DMS79 treated with DMSO at 0.1 percent for 48 hours (cell line): ENCODE data around the gene SLC43A3.
"Not testable (repeated sequence)": the region's sequence is repeated elsewhere in the genome, so short reads cannot be mapped to it uniquely, and the experiment has no call there.

ENCODE experiments used
- DNase-seq: peaks from one replicate; lab custom pipeline; 2025; lab: John Stamatoyannopoulos, UW

SLC43A3 gene

GRCh38 chr11:57405271-57405860 lies 21.6 kb downstream of the SLC43A3 start:
- no peak for DNase-seq

- DNase-seq: no peak
Measured at GRCh38 chr11:57403802-57404147, 23.1 kb downstream of the SLC43A3 start.

GRCh38 chr11:57403003-57403801 lies 23.7 kb downstream of the SLC43A3 start:
- not testable (repeated sequence) for DNase-seq

- DNase-seq: peak; percentile 21
Measured at GRCh38 chr11:57402188-57403002, 24.5 kb downstream of the SLC43A3 start.

- no peak for DNase-seq
Measured at GRCh38 chr11:57399972-57400578, 26.8 kb downstream of the SLC43A3 start.

- no peak for DNase-seq
Measured at GRCh38 chr11:57399221-57399620, 27.7 kb downstream of the SLC43A3 start.

GRCh38 chr11:57397394-57397990 lies 29.4 kb downstream of the SLC43A3 start:
- DNase-seq: no peak

GRCh38 chr11:57396744-57397143 lies 30.2 kb downstream of the SLC43A3 start:
- no peak for DNase-seq

- DNase-seq: no peak
Measured at GRCh38 chr11:57395905-57396623, 30.9 kb downstream of the SLC43A3 start.

GRCh38 chr11:57394203-57394965 lies 32.5 kb downstream of the SLC43A3 start:
- DNase-seq: no peak

- no peak for DNase-seq
Measured at GRCh38 chr11:57392763-57393105, 34.2 kb downstream of the SLC43A3 start.

GRCh38 chr11:57392066-57392762 lies 34.7 kb downstream of the SLC43A3 start:
- no peak for DNase-seq

GRCh38 chr11:57391539-57391938 lies 35.4 kb downstream of the SLC43A3 start:
- DNase-seq: no peak

- DNase-seq: no peak
Measured at GRCh38 chr11:57391111-57391510, 35.8 kb downstream of the SLC43A3 start.

- no peak for DNase-seq
Measured at GRCh38 chr11:57390535-57390934, 36.4 kb downstream of the SLC43A3 start, which contains the start of gene PRG2. TSS of gene PRG2 (minus strand) at chr11:57390650. CDS start at chr11:57389944, 706 bp downstream.

GRCh38 chr11:57387289-57388030 lies 39.5 kb downstream of the SLC43A3 start:
- no peak for DNase-seq

- no peak for DNase-seq
Measured at GRCh38 chr11:57386178-57386940, 40.6 kb downstream of the SLC43A3 start.

- no peak for DNase-seq
Measured at GRCh38 chr11:57380975-57381374, 45.9 kb downstream of the SLC43A3 start, which contains the start of gene PRG3. TSS of gene PRG3 (minus strand) at chr11:57381150. CDS start at chr11:57380708, 442 bp downstream.
